Neutrophil (primary cell): Measurements from ENCODE around the gene VSIR.
A peak's percentile ranks its signal among the peaks of the same experiment; 100 is the strongest.

ENCODE experiments used
- H3K27ac ChIP-seq: fragments of 200-600 bp; sonication (generic); 2 replicates; pipeline ENCODE4 v1.5.1; 2016; ENCODE audit warnings: mild to moderate bottlenecking, moderate library complexity
- H3K27me3 ChIP-seq: fragments of 200-600 bp; sonication (generic); 2 replicates; pipeline ENCODE4 v1.6.0; 2016; ENCODE audit warnings: mild to moderate bottlenecking
- H3K36me3 ChIP-seq: fragments of 200-600 bp; sonication (generic); 2 replicates; pipeline ENCODE4 v1.5.1; 2017
- H3K4me1 ChIP-seq, 2 experiments: fragments of 200-600 bp in 1 of 2; sonication (generic) in 1 of 2; 1 replicate in 1 of 2; 2 replicates in 1 of 2; pipeline versions ENCODE4 v1.5.1 to v1.6.1; 2013 to 2016; ENCODE audit warnings: low read depth in 1 of 2, low read length in 1 of 2, mild to moderate bottlenecking in 1 of 2, moderate library complexity in 1 of 2; ENCODE audit not compliant: control insufficient read depth in 1 of 2, insufficient read depth in 1 of 2
- H3K4me3 ChIP-seq, 2 experiments: fragments of 200-600 bp in 1 of 2; sonication (generic) in 1 of 2; 1 replicate in 1 of 2; 2 replicates in 1 of 2; pipeline ENCODE4 v1.5.1; 2013 to 2016; ENCODE audit warnings: low read depth in 1 of 2, low read length in 1 of 2, mild to moderate bottlenecking in 1 of 2, moderate library complexity in 1 of 2
- H3K9me3 ChIP-seq: fragments of 200-600 bp; sonication (generic); 2 replicates; pipeline ENCODE4 v1.5.1; 2016
- TF ChIP-seq, protein P1 (sequence below): fragments of 200-600 bp; sonication (generic); IDR thresholded peaks from 2 replicates; pipeline ENCODE4 v1.5.1; 2016; ENCODE audit warnings: antibody characterized with exemption

The VSIR gene

GRCh38 chr10:71766717-71767419, 6.5 kb downstream of the VSIR start:
- H3K36me3 ChIP-seq: peaks cover 99% of the 10 kb centered on the region
- no peaks in the 10 kb centered on the region for H3K9me3 ChIP-seq
- H3K4me1 ChIP-seq: peaks cover 87 to 100% of the 10 kb centered on the region in 2 experiments
- H3K27me3 ChIP-seq: no peaks in the 10 kb centered on the region
- H3K4me3 ChIP-seq: peak overlapping the region; percentile 99 to 100
- TF ChIP-seq, protein P1, sequence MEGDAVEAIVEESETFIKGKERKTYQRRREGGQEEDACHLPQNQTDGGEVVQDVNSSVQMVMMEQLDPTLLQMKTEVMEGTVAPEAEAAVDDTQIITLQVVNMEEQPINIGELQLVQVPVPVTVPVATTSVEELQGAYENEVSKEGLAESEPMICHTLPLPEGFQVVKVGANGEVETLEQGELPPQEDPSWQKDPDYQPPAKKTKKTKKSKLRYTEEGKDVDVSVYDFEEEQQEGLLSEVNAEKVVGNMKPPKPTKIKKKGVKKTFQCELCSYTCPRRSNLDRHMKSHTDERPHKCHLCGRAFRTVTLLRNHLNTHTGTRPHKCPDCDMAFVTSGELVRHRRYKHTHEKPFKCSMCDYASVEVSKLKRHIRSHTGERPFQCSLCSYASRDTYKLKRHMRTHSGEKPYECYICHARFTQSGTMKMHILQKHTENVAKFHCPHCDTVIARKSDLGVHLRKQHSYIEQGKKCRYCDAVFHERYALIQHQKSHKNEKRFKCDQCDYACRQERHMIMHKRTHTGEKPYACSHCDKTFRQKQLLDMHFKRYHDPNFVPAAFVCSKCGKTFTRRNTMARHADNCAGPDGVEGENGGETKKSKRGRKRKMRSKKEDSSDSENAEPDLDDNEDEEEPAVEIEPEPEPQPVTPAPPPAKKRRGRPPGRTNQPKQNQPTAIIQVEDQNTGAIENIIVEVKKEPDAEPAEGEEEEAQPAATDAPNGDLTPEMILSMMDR: no peak
- H3K27ac ChIP-seq: peak overlapping the region; percentile 99

DNA sequence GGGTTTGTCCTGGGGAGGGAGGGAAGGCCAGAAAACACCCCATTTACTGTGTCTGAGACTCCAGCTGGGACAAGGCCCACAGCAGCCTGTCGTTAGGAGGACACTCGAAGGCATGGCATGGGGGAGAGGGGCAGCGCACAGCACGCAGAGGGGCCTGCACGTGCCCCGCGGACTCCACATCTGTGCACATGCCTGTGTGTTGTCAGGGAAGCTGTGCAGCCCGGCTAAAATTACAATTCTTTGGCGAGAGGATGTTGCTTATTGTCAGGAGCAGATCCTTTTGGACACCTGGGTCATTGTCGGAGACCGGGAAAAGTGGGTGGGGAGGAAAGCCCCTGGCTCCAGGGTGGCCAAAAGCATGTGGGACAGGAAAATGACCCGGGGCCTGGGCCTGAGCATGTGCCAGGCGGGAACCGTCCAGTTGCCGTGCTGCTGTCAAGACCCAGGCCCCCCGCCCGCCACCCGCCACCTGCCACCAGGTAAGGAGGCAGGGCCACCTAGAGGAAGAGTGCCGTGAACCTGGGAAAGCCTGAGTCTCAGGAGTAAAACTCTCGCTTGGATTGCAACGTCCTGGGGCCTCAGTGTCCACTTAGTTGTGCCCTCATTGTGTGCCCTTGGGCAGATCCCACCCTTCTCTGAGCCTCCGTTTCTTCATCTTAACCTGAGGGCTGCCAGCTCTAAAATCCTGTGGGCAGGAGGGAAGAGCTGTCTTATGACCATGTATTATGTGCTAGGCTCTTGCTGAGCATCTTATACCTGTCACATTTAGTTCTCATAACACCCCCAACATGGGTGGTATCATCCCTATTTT, 7.2 kb downstream of the VSIR start:
- Histone ChIP-seq H3K27ac (peak overlapping the region; percentile 99), H3K36me3 (peaks cover 99% of the 10 kb centered on the region), H3K4me3 (peak overlapping the region; percentile 99 to 100), H3K9me3 (no peaks in the 10 kb centered on the region), H3K4me1 (peaks cover 94 to 100% of the 10 kb centered on the region in 2 experiments), H3K27me3 (no peaks in the 10 kb centered on the region)
- TF ChIP-seq, protein P1: no peak

- TF ChIP-seq, protein P1: no peak
- Histone ChIP-seq H3K9me3 (no peaks in the 10 kb centered on the region), H3K4me1 (peaks cover 96 to 100% of the 10 kb centered on the region in 2 experiments), H3K27ac (peak overlapping the region; percentile 99), H3K27me3 (no peaks in the 10 kb centered on the region), H3K36me3 (peaks cover 99% of the 10 kb centered on the region), H3K4me3 (peak overlapping the region; percentile 99 to 100)
These were observed 8.0 kb downstream of the VSIR start for GRCh38 chr10:71765176-71765904.

DNA sequence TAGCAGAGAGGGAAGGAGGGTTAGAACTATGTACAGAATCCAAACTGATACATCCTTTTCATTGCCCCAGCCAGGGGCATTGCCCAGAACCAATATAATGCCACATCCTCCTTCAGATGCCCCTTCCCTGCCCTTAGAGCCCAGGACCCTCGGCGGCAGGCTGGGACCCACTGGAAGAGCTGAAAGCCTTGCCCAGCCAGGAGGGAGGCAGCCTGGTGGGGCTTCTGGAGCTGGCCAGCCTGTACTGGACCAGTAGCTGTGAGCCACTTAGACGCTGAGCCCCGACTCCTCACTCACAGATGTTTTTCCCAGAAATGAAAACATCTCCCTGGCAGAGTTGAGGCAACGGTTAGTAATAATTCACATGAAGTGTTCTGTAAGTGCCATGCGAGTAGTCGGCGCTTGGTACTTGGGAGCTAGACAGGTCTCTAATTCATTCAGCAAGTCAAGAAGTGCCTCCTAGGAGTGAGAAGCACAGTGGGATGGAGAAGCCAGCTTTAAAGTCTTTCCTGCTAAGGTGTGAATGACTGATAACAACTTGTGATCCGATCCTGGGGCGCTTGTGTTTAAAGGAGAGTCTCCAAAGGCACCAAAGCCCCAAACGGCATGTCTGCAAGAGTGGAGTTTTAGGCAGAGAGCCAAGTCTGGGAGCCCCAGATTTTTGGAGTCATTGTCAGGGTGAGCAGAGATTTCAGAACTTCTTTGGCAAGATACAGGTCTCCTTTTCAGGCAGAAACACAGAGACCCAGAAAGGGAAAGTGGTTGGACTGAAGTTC, 9.8 kb downstream of the VSIR start:
- peak overlapping the region; percentile 13 to 44 for H3K4me3 ChIP-seq
- no peaks in the 10 kb centered on the region for H3K9me3 ChIP-seq
- H3K27me3 ChIP-seq: no peaks in the 10 kb centered on the region
- H3K27ac ChIP-seq: peak overlapping the region; percentile 99
- peaks cover 95% of the 10 kb centered on the region for H3K36me3 ChIP-seq
- TF ChIP-seq, protein P1: no peak
- peaks cover 94 to 95% of the 10 kb centered on the region in 2 experiments for H3K4me1 ChIP-seq

DNA sequence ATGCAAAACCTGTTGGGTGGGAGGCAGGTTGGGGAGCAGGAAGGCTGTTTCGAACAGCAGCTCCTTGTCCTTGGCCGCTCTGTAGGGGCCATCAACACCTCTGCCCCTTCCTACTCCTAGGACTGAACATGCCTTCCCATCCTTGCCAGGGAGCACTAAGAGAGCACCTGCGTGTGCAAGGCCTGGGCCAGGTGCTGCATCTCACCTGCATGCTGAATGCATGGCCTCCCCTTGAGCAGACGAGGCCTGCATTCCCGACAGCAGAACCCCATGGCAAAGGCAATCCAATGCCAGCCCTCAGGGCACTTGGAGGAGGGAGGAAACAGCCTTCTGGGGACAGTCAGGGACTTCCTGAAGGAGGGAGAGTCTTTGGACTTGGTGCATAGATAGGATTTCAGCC, 11.0 kb downstream of the VSIR start:
- Histone ChIP-seq H3K4me3 (peak overlapping the region in 1 of 2 experiments; percentile 44), H3K9me3 (no peaks in the 10 kb centered on the region), H3K4me1 (peaks cover 94 to 95% of the 10 kb centered on the region in 2 experiments), H3K36me3 (peaks cover 95% of the 10 kb centered on the region), H3K27ac (peak overlapping the region; percentile 99), H3K27me3 (no peaks in the 10 kb centered on the region)
- TF ChIP-seq, protein P1: no peak
